ENCODE data around the gene EMSY. TPM values are rescaled to one million over a fixed set of nuclear protein-coding genes. Genes with fewer than 3 reads are reported as not detected.
A peak's percentile ranks its signal among the peaks of the same experiment; 100 is the strongest.

EMSY gene
- total RNA-seq, 1 experiment from 2014 or later: 46.2 TPM

- H3K9me3 ChIP-seq (replicated peaks): no peaks in the 10 kb centered on the region; the same call in 1 of the 2 replicates
- no peak overlapping the region for H3K27ac ChIP-seq
- no peaks in the 10 kb centered on the region for H3K4me1 ChIP-seq
- no peak overlapping the region for H3K4me3 ChIP-seq
- peaks cover 50% of the 10 kb centered on the region for H3K36me3 ChIP-seq
- DNase-seq: no peak
- no peaks in the 10 kb centered on the region for H3K27me3 ChIP-seq
Measured at GRCh38 chr11:76471382-76471781, 26.6 kb downstream of the EMSY start.

GRCh38 chr11:76480241-76480640, 35.4 kb downstream of the EMSY start:
- Histone ChIP-seq H3K27me3 (no peaks in the 10 kb centered on the region), H3K4me1 (no peaks in the 10 kb centered on the region), H3K36me3 (peaks cover 52% of the 10 kb centered on the region), H3K4me3 (no peak overlapping the region), H3K9me3 (replicated peaks) (peaks cover 5% of the 10 kb centered on the region; the same call in 1 of the 2 replicates), H3K27ac (no peak overlapping the region)
- DNase-seq: no peak

GRCh38 chr11:76491644-76492043, 46.8 kb downstream of the EMSY start:
- H3K4me3 ChIP-seq: no peak overlapping the region
- no peaks in the 10 kb centered on the region for H3K27me3 ChIP-seq
- no peak for DNase-seq
- H3K27ac ChIP-seq: no peak overlapping the region
- H3K4me1 ChIP-seq: no peaks in the 10 kb centered on the region
- H3K36me3 ChIP-seq: peaks cover 30% of the 10 kb centered on the region
- H3K9me3 ChIP-seq (replicated peaks): no peaks in the 10 kb centered on the region

DNA sequence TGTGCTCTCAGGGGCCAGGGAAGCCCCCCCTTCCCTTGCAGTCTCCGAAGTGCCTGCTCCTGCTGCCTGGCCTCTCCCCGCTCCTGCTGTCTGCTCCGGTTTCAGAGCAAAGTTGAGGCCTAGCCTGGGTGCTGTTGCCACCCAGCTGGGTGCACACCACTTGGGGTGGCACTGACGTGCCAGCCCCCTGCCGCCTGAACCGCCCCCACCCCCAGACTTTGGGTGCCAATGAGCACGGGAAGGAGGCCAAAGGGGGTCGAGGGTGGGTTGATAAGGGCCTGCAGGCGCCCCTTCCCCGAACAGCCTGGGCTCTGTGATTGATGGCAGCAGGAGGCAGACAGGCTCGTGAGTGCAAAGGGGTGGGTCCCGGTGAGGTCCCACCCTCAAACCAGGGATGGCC, 48.2 kb downstream of the EMSY start:
- no peaks in the 10 kb centered on the region for H3K9me3 ChIP-seq (replicated peaks)
- no peak overlapping the region for H3K27ac ChIP-seq
- H3K27me3 ChIP-seq: no peaks in the 10 kb centered on the region
- no peaks in the 10 kb centered on the region for H3K4me1 ChIP-seq
- peak in 1 of 2 experiments; percentile 6 for DNase-seq
- no peak overlapping the region for H3K4me3 ChIP-seq
- H3K36me3 ChIP-seq: peaks cover 42% of the 10 kb centered on the region

GRCh38 chr11:76493626-76494539, 49.1 kb downstream of the EMSY start:
- no peak overlapping the region for H3K27ac ChIP-seq
- H3K9me3 ChIP-seq (replicated peaks): no peaks in the 10 kb centered on the region
- H3K36me3 ChIP-seq: peaks cover 48% of the 10 kb centered on the region
- H3K27me3 ChIP-seq: no peaks in the 10 kb centered on the region
- no peak overlapping the region for H3K4me3 ChIP-seq
- DNase-seq: no peak
- H3K4me1 ChIP-seq: no peaks in the 10 kb centered on the region

GRCh38 chr11:76495019-76495418, 50.2 kb downstream of the EMSY start:
- Histone ChIP-seq H3K27me3 (no peaks in the 10 kb centered on the region), H3K4me3 (no peak overlapping the region), H3K4me1 (no peaks in the 10 kb centered on the region)

DNA sequence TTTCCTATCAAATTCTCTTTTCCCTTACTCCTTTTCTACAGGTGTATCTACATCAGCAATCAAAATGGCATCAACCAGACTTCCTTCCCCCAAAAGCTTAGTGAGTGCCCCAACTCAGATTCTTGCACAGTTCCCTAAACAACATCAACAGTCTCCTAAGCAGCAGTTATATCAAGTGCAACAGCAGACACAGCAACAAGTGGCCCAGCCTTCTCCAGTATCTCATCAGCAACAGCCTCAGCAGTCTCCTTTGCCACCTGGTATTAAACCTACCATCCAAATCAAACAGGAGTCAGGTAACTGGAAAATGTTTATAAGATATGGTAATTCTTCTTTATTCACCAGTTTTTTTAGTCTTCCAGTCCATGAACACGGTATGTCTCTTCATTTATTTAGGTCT, 51.4 kb downstream of the EMSY start:
- H3K27me3 ChIP-seq: no peaks in the 10 kb centered on the region
- peaks cover 4% of the 10 kb centered on the region; the same call in 1 of the 2 replicates for H3K9me3 ChIP-seq (replicated peaks)
- no peaks in the 10 kb centered on the region for H3K4me1 ChIP-seq
- H3K4me3 ChIP-seq: no peak overlapping the region
- DNase-seq: no peak
- peaks cover 50% of the 10 kb centered on the region for H3K36me3 ChIP-seq
- no peak overlapping the region for H3K27ac ChIP-seq

More at GRCh38 chr11:76495019-76495418, 50.2 kb downstream of the EMSY start:
- no peaks in the 10 kb centered on the region for H3K9me3 ChIP-seq (replicated peaks)
- no peak overlapping the region for H3K27ac ChIP-seq
- peaks cover 45% of the 10 kb centered on the region for H3K36me3 ChIP-seq
- no peak for DNase-seq

- H3K36me3 ChIP-seq: peaks cover 40% of the 10 kb centered on the region
- H3K4me3 ChIP-seq: no peak overlapping the region
- no peak for DNase-seq
- no peaks in the 10 kb centered on the region for H3K4me1 ChIP-seq
- peaks cover 10% of the 10 kb centered on the region for H3K9me3 ChIP-seq (replicated peaks)
- no peaks in the 10 kb centered on the region for H3K27me3 ChIP-seq
- no peak overlapping the region for H3K27ac ChIP-seq
Measured at GRCh38 chr11:76501526-76502202, 56.8 kb downstream of the EMSY start.

GRCh38 chr11:76506833-76507232, 62.0 kb downstream of the EMSY start:
- H3K4me1 ChIP-seq: no peaks in the 10 kb centered on the region
- no peak for DNase-seq
- H3K4me3 ChIP-seq: no peak overlapping the region
- no peaks in the 10 kb centered on the region for H3K27me3 ChIP-seq
- H3K9me3 ChIP-seq (replicated peaks): no peaks in the 10 kb centered on the region
- H3K27ac ChIP-seq: no peak overlapping the region
- H3K36me3 ChIP-seq: peaks cover 6% of the 10 kb centered on the region; the same call in 1 of the 2 replicates

DNA sequence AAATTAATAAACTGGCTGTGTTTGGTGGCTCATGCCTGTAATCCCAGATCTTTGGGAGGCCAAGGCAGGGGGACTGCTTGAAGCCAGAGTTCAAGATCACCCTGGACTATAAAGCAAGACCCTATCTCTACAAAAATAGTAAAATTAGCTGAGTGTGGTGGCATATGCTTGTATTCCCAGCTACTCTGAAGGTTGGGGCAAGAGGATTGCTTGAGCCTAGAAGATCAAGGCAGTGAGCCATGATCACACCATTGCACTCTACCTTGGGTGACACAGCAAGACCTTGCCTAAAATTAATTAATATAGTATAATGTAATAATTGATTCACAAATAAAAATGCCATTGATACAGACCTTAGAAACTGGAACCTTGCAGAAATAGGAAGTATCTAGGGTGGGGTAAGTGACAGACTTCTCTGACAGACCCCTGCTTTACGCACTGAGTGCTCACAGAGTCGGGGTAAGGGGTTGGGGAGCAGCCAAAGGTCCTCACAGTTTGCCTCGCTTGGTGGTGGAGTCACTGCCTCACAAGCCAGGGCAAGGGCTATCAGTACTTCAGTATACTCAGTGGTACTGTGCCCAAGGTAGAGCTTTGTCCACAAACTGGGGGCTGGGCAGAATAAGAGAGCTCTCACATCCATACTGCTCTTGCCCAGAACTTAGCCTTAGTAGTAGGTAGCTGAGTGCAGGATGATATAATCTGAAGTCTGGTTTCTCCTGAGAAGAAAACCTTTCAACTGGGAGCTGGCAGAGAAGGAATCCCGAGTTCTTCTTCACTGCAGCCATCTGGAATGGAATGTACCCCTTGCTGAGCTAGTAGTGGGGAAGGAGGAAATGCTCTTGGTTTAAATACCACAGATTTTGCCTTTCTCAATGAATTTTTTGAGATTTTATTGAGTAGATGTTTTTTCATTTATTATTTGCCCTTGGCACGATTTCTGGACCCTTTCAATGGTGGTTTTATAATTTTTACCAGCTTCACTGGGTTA, 65.5 kb downstream of the EMSY start:
- Histone ChIP-seq H3K27me3 (no peaks in the 10 kb centered on the region), H3K9me3 (replicated peaks) (no peaks in the 10 kb centered on the region), H3K36me3 (peaks cover 6% of the 10 kb centered on the region; the same call in 1 of the 2 replicates), H3K4me3 (no peak overlapping the region), H3K27ac (no peak overlapping the region), H3K4me1 (no peaks in the 10 kb centered on the region)
- DNase-seq: no peak

- Histone ChIP-seq H3K36me3 (peaks cover 14% of the 10 kb centered on the region; the same call in 1 of the 2 replicates), H3K27me3 (no peaks in the 10 kb centered on the region), H3K4me3 (no peak overlapping the region), H3K4me1 (no peaks in the 10 kb centered on the region), H3K9me3 (replicated peaks) (no peaks in the 10 kb centered on the region), H3K27ac (no peak overlapping the region)
- peak in 1 of 2 experiments; percentile 40 for DNase-seq
Measured at GRCh38 chr11:76512851-76513653, 68.2 kb downstream of the EMSY start.

- Histone ChIP-seq H3K9me3 (replicated peaks) (no peaks in the 10 kb centered on the region), H3K36me3 (peaks cover 11% of the 10 kb centered on the region; the same call in 1 of the 2 replicates), H3K4me3 (no peak overlapping the region), H3K27me3 (no peaks in the 10 kb centered on the region), H3K4me1 (no peaks in the 10 kb centered on the region), H3K27ac (no peak overlapping the region)
- DNase-seq: no peak
Measured at GRCh38 chr11:76513654-76514034, 68.8 kb downstream of the EMSY start.

- no peak overlapping the region for H3K4me3 ChIP-seq
- H3K4me1 ChIP-seq: no peaks in the 10 kb centered on the region
- H3K27me3 ChIP-seq: no peaks in the 10 kb centered on the region
- H3K9me3 ChIP-seq (replicated peaks): no peaks in the 10 kb centered on the region
- H3K36me3 ChIP-seq: peaks cover 11% of the 10 kb centered on the region
- no peak for DNase-seq
- no peak overlapping the region for H3K27ac ChIP-seq
Measured at GRCh38 chr11:76515494-76515893, 70.7 kb downstream of the EMSY start.

GRCh38 chr11:76523147-76523546, 78.3 kb downstream of the EMSY start:
- peak; percentile 61 to 87 for DNase-seq
- Histone ChIP-seq H3K4me3 (no peak overlapping the region), H3K9me3 (replicated peaks) (no peaks in the 10 kb centered on the region), H3K36me3 (peaks cover 25% of the 10 kb centered on the region), H3K27ac (no peak overlapping the region), H3K27me3 (no peaks in the 10 kb centered on the region), H3K4me1 (peaks cover 15% of the 10 kb centered on the region)
